Endothelial cell of umbilical vein (primary cell): ENCODE results near the gene OCIAD2. TPM values are rescaled to one million over a fixed set of nuclear protein-coding genes. Genes with fewer than 3 reads are reported as not detected.

Experiments
- BruUV-seq: library from RNA; stranded (reverse); fragments of 400-500 nt; replicated peaks from 2 replicates; lab custom pipeline; 2021; lab: Mats Ljungman, UMichigan
- CTCF ChIA-PET: fragments of 300-600, 350-600 bp; sonication (Branson Sonifier 250); formaldehyde crosslinking; loops from one replicate; lab custom pipeline; 2021; ENCODE audit warnings: antibody characterized with exemption, inconsistent platforms; lab: Charles Lee
- POLR2A ChIA-PET: fragments of 300-600, 350-600 bp; sonication (Branson Sonifier 250); formaldehyde crosslinking; loops from one replicate; lab custom pipeline; 2021; ENCODE audit warnings: antibody characterized with exemption, inconsistent platforms; lab: Charles Lee
- DNase-seq: peaks from one replicate; pipeline ENCODE4 v3.0.0-alpha.2; 2011; ENCODE audit warnings: low read depth, low spot score
- FAIRE-seq: peaks from 2 replicates; lab custom pipeline; 2011; peaks lifted over from hg19 to GRCh38; lab: Jason Lieb, UNC
- H2AFZ ChIP-seq: 2 replicates; pipeline ENCODE4 v1.6.0; 2012; ENCODE audit warnings: low read depth, low read length, control low read depth, inconsistent platforms
- H3K27ac ChIP-seq: 2 replicates; pipeline ENCODE4 v1.5.1; 2011; ENCODE audit warnings: low read depth, mild to moderate bottlenecking, control low read depth, low read length, moderate library complexity; ENCODE audit not compliant: insufficient read depth
- H3K27me3 ChIP-seq, 2 experiments: 2 replicates each; pipeline versions ENCODE4 v1.6.0 to v1.6.1; 2011; ENCODE audit warnings: low read length in 2 of 2, mixed read lengths in 1 of 2; ENCODE audit not compliant: control insufficient read depth in 2 of 2, insufficient read depth in 2 of 2
- H3K36me3 ChIP-seq, 2 experiments: 2 replicates in 1 of 2; 3 replicates in 1 of 2; pipeline ENCODE4 v1.5.1; 2011; ENCODE audit warnings: low read length in 2 of 2, mild to moderate bottlenecking in 1 of 2, moderate library complexity in 1 of 2; ENCODE audit not compliant: control insufficient read depth in 2 of 2, insufficient read depth in 2 of 2; ENCODE audit errors: extremely low read depth in 1 of 2
- H3K4me1 ChIP-seq: 3 replicates; pipeline ENCODE4 v1.5.1; 2011; ENCODE audit warnings: mild to moderate bottlenecking, low read length; ENCODE audit not compliant: control insufficient read depth, insufficient read depth; ENCODE audit errors: extremely low read depth
- H3K4me2 ChIP-seq: 2 replicates; pipeline ENCODE4 v1.6.1; 2011; ENCODE audit warnings: low read length, control low read depth, mixed read lengths; ENCODE audit not compliant: insufficient read depth
- H3K4me3 ChIP-seq, 3 experiments: fragments of 200-600 bp in 1 of 3; sonication (generic), shearing (Covaris generic) in 1 of 3; replicated peaks in 1 of 3; 2 replicates each; pipeline ENCODE4 v1.5.1; 2011 to 2016; ENCODE audit warnings: control low read depth in 3 of 3, low read length in 3 of 3, mild to moderate bottlenecking in 2 of 3, inconsistent platforms in 1 of 3, low read depth in 1 of 3, moderate library complexity in 1 of 3; ENCODE audit not compliant: insufficient read depth in 1 of 3
- H3K79me2 ChIP-seq: 2 replicates; pipeline ENCODE4 v1.6.0; 2012; ENCODE audit warnings: low read length, inconsistent platforms; ENCODE audit not compliant: control insufficient read depth, insufficient read depth
- H3K9ac ChIP-seq: replicated peaks from 2 replicates; pipeline ENCODE3; 2011; ENCODE audit warnings: low read length, control low read depth; ENCODE audit not compliant: insufficient read depth; ENCODE audit errors: extremely low read depth
- H3K9me1 ChIP-seq: replicated peaks from 3 replicates; pipeline ENCODE4 v1.6.0; 2011; ENCODE audit warnings: mild to moderate bottlenecking, low read length; ENCODE audit not compliant: control insufficient read depth, insufficient read depth; ENCODE audit errors: extremely low read depth
- H3K9me3 ChIP-seq: replicated peaks from 2 replicates; pipeline ENCODE4 v1.5.1; 2012; ENCODE audit warnings: low read length, inconsistent platforms; ENCODE audit not compliant: control insufficient read depth, insufficient read depth
- H4K20me1 ChIP-seq: replicated peaks from 2 replicates; pipeline ENCODE3; 2011; ENCODE audit warnings: mild to moderate bottlenecking, low read length; ENCODE audit not compliant: control insufficient read depth, insufficient read depth; ENCODE audit errors: extremely low read depth
- CTCF ChIP-seq, 2 donors: IDR thresholded peaks; 1 replicate in 1 of 2; 2 replicates in 1 of 2; pipeline ENCODE4 v1.5.1; 2011; ENCODE audit warnings: low read length in 2 of 2, mild to moderate bottlenecking in 2 of 2, moderate library complexity in 2 of 2, control low read depth in 1 of 2, inconsistent platforms in 1 of 2, low read depth in 1 of 2; ENCODE audit not compliant: insufficient read depth in 1 of 2; ENCODE audit errors: extremely low read depth in 1 of 2
- EZH2 ChIP-seq: IDR thresholded peaks from 2 replicates; pipeline ENCODE4 v1.6.1; 2012; ENCODE audit warnings: borderline replicate concordance, low read depth, mild to moderate bottlenecking, moderate library complexity, low read length, inconsistent platforms; ENCODE audit not compliant: severe bottlenecking
- FOS ChIP-seq: IDR thresholded peaks from 2 replicates; pipeline ENCODE4 v1.6.1; 2011; ENCODE audit warnings: mild to moderate bottlenecking, low read length, moderate library complexity, borderline replicate concordance; ENCODE audit not compliant: insufficient read depth
- GATA2 ChIP-seq: IDR thresholded peaks from 2 replicates; pipeline ENCODE4 v1.7.0; 2011; ENCODE audit warnings: low read depth, mild to moderate bottlenecking, moderate library complexity, mixed read lengths, low read length; ENCODE audit not compliant: insufficient read length, insufficient read depth
- JUN ChIP-seq: IDR thresholded peaks from 2 replicates; pipeline ENCODE4 v1.6.1; 2011; ENCODE audit warnings: borderline replicate concordance, low read depth; ENCODE audit not compliant: insufficient read length, insufficient read depth
- MAX ChIP-seq: IDR thresholded peaks from 2 replicates; pipeline ENCODE4 v1.6.1; 2011; ENCODE audit not compliant: insufficient read depth, insufficient read length
- MYC ChIP-seq: IDR thresholded peaks from one replicate; pipeline ENCODE4 v1.6.1; 2011; ENCODE audit warnings: mild to moderate bottlenecking, low read depth, low read length
- POLR2A ChIP-seq: IDR thresholded peaks from 2 replicates; pipeline ENCODE4 v1.6.1; 2012; ENCODE audit warnings: low read depth, mild to moderate bottlenecking, control low read depth, low read length
- POLR2AphosphoS5 ChIP-seq: IDR thresholded peaks from 2 replicates; pipeline ENCODE4 v1.6.1; 2012; ENCODE audit warnings: low read depth, mild to moderate bottlenecking, control low read depth, low read length, moderate library complexity; ENCODE audit not compliant: insufficient read depth
- dilution Hi-C: fragments of 300-500 bp; cut with MboI; formaldehyde crosslinking; loops from one replicate; pipeline ENCODE4 v1.15.0; 2019; ENCODE audit warnings: low sequenced_read_pairs; ENCODE audit not compliant: extremely low pct_ligation_motif_present
- intact Hi-C: fragments of 100-400 bp; cut with micrococcal nuclease; formaldehyde crosslinking; loops from one replicate; pipeline ENCODE4 v1.10.0; 2022
- polyA plus RNA-seq, 4 experiments: library from polyadenylated mRNA; depleted of rRNA in 3 of 4; stranded (reverse) in 3 of 4; unstranded in 1 of 4; fragments of >200 nt; gene quantifications; 2 replicates each; pipeline versions ENCODE4 v1.2.1 to v1.2.3, GENCODE V29; 2011 to 2012; ENCODE audit warnings: missing spikeins in 1 of 4
- total RNA-seq: library from RNA; stranded (reverse); gene quantifications from 2 replicates; pipeline ENCODE4 v1.2.3, GENCODE V29; 2021

OCIAD2 gene
- total and polyA plus RNA-seq, 2 donors (not counting 3 experiments of a cell fraction or from before 2014, with no cell fraction given): 99.0 to 119 TPM

GRCh38 chr4:48863728-48864127 is 42.8 kb downstream of the OCIAD2 start:
- DNase-seq (no peak), FAIRE-seq (no peak)
- H3K4me1 ChIP-seq: no peaks in the 10 kb centered on the region
- no peak overlapping the region for H3K4me3 ChIP-seq
- no peak overlapping the region for H3K27ac ChIP-seq
- BruUV-seq: no TSS peak
- no peak overlapping the region for H2AFZ ChIP-seq
- TF ChIP-seq EZH2: no peak
- TF ChIP-seq POLR2AphosphoS5: no peak
- TF ChIP-seq JUN: no peak
- TF ChIP-seq MAX: no peak
- no peak for TF ChIP-seq POLR2A
- no peak for TF ChIP-seq GATA2
- TF ChIP-seq CTCF (IDR thresholded peaks at IDR 0.05; ENCODE audit: extremely low read depth in 1 of 2, insufficient read depth in 1 of 2, low read depth in 1 of 2, low read length in 2 of 2): no peak
- TF ChIP-seq FOS: no peak
- TF ChIP-seq MYC: no peak
- H3K79me2 ChIP-seq: no peaks in the 10 kb centered on the region
- H3K27me3 ChIP-seq: no peaks in the 10 kb centered on the region
- H3K36me3 ChIP-seq: peaks cover 0 to 5% of the 10 kb centered on the region in 2 experiments
- H3K9me3 ChIP-seq: no peaks in the 10 kb centered on the region
- no peaks in the 10 kb centered on the region for H3K9me1 ChIP-seq
- intact Hi-C loops: no loop called here
- dilution Hi-C loops: no loop called here
- no peak overlapping the region for H3K9ac ChIP-seq
- CTCF ChIA-PET: no interaction called here
- H3K4me2 ChIP-seq: no peak overlapping the region
- no peaks in the 10 kb centered on the region for H4K20me1 ChIP-seq
- POLR2A ChIA-PET: no interaction called here
